HG03097 (cell line): Measurements from ENCODE around the gene FIS1.

ENCODE experiments used
- ATAC-seq: cut with Tn5 transposase; IDR thresholded peaks from one replicate; pipeline ENCODE4 v1.9.1; 2021; ENCODE audit not compliant: unreplicated experiment, low FRiP score

Gene FIS1

GRCh38 chr7:101235522-101235921 lies 9.4 kb downstream of the FIS1 start:
- ATAC-seq: no peak

DNA sequence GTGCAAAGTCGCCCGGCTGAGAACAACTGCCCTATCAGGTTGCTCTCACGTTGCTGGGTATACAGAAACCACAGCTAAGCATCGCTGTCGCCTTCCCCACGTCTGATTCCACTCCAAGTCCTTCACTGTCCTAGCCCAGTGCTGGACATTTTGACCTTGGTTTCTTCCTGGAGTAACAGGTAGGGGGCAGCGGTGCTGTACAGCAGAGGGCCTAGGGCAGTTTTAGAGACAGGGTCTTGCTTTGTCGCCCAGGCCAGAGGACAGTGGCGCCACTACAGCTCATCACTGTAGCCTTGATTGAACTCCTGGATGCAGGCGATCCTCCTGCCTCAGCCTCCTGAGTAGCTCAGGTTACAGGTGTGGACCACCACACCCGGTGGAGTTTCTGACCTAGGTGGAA lies 9.8 kb downstream of the FIS1 start:
- ATAC-seq: no peak

DNA sequence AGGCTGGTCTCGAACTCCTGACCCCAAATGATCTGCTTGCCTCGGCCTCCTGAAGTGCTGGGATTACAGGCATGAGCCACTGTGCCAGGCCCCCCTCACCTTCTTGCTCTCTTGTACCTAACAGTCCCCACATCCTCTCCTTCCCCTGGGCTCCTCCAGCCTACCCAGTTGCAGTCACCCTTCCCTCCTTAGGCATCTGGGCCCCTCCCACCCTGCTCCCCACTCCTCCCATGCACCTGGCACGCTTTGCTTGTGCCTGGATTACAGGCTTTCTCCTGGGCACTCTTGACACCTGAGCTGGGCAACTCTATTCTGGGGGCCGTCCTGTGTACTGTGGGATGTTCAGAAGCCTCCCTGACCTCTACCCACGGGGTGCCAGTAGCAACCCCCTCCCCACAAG lies 10.2 kb downstream of the FIS1 start:
- ATAC-seq: no peak

DNA sequence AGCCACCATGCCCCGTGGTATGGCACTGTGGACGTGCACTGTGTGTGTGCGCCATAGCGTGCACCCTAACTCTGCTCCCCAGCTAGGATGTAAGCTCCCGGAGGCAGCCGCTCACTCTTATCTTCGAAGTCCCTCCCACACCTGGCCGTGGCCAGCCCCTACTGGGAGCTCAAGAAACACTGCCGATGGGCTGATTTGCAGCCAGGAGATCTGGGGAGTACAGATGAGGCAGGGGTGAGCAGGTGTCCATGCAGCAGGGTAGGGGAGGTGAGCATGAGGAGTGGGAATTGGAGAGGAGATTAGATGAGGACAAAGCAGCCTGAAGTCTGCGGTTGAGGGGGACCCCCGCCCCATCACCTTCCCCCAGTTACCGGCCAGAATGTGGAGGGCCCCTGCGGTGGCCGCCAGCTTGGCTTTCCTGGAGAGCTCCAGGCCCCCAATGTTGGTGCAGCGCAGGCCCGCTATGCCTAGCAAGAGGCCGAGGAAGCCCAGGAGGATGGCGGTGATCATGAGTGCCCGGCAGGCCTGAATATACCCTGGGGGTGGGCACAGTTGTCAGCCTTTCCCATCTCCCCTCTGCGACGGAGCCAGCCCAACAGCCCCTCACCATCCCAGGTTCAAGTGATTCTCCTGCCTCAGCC lies 10.9 kb downstream of the FIS1 start:
- ATAC-seq: no peak

- ATAC-seq: no peak
Observed at GRCh38 chr7:101232141-101232850, 12.6 kb downstream of the FIS1 start.

GRCh38 chr7:101231644-101232043 lies 13.2 kb downstream of the FIS1 start:
- ATAC-seq: no peak

DNA sequence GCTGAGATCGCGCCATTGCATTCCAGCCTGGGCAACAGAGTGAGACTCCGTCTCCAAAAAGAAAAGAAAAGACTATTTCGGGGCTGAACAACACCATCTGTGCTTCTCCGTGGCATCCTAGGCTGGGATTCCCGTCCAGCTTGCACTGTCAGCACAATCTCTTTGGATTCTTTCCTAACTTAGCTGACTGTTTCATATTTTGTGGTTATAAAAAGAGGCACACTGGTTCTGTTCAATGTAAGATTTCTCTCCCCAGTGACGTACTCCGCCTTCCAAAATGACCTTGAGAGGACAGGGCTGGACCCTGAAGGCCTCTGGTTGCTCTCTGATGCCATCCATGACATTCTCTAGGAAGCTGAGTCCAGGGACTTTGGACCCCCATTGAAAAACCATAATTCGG lies 18.2 kb downstream of the FIS1 start:
- ATAC-seq: no peak

DNA sequence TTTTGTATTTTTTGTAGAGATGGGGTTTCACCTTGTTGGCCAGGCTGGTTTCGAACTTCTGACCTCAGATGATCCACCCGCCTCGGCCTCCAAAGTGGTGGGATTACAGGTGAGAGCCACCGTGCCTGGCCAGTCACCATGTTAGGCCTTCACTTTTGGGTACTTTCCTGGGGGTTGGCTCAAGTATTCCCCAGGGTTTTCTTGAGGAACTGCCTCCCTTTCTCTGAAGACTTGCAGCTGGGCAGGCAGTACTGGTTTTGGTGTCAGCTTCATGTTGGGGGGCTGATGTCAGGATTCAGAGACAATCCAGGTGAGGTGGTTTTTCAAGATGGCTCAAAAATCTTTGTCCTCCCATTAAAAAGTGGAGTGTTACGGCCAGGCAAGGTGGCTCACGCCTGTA lies 19.2 kb downstream of the FIS1 start:
- ATAC-seq: no peak

- ATAC-seq: no peak
Observed at GRCh38 chr7:101223528-101223927, 21.4 kb downstream of the FIS1 start.

GRCh38 chr7:101222275-101222830 lies 22.5 kb downstream of the FIS1 start:
- no peak for ATAC-seq

DNA sequence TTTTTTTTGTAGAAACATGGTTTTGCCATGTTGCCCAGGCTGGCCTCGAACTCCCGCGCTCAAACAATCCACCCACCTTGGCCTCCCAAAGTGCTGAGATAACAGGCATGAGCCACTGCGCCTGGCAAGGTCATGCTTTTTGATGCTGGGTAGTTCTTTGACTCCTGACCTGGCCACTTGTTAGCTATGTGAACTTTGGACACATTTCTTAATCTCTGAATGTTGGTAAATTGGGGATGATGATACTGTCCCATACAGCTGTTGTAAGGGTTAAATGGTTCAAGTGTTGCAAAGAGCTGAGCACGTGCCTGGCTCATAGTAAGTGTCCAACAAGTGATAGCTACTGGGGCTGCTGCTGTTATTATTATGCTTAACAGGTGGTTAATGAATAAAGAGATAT lies 24.6 kb downstream of the FIS1 start:
- no peak for ATAC-seq

DNA sequence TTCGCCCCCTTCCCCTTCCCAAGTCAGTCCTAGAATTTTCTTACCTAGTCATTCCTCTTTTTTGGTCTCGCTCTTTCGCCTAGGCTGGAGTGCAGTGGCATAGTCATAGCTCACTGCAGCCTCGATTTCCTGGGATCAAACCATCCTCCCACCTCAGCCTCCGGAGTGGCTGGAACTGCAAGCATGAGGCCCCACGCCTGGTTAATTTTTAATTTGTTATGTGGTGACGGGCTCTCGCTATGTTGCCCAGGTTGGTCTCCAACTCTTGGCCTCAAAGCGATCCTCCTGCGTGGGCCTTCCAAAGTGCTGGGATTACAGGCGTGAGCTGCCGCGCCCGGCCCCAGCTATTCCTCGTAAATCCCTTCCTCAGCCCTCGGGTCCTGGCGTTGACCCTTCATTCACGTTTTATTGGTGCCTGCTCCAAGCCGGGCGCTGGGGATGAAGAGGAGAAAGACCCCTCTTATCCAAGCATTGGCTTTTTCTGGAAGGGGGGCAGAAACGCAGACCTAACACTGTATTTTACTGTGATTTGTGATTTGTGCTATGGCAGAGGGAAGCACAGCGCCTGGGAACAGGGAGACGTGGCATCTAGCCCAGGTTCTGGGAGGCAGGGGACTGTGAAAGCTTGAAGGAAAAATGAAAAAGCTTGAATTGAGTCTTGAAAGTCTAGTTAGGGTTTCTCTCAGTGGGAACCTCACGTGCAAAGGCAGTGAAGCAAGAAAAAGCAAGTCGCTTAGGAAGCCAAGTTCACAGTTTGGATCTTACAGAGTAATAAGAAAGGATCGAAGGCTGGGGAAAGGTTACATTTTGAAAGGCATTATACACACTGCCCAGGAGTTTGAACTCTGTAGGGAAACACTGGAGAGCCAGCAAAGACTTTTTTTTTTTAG lies 26.4 kb downstream of the FIS1 start:
- no peak for ATAC-seq

- ATAC-seq: peak; percentile 54
Observed at GRCh38 chr7:101217388-101218235, 27.3 kb downstream of the FIS1 start, which contains the start of the genes PLOD3 and ZNHIT1. PLOD3 (minus strand) TSS chr7:101217581; CDS start chr7:101217274, 307 bp downstream. ZNHIT1 (plus strand) TSS chr7:101218165; CDS start chr7:101218196, 31 bp downstream.

DNA sequence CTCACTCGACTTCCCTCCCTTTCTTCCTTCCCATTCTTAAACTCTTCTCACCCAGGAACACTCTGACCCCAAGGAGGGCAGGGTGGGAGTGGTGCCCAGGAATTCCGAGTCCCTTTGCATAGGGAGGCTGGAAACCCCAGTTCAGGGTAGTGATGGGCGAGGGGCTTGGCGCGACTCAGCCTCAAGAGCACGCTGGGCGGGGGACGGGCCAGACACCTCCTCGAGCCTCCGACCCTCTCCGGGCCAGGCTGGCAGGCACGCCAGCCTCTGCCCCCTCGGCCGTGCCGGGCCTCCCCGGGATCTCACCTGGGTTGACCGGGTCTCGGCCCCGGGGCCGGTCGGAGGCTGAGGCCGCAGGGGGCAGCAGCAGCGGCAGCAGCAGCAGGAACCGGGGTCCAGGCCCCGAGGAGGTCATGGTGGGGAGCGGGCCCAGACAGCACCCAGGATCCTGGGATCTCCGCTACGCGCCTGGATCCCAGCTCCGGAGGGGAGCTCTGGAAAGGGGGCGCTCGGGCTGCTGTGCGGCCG lies 28.0 kb downstream of the FIS1 start:
- ATAC-seq: peak; percentile 21

- no peak for ATAC-seq
Observed at GRCh38 chr7:101216001-101216859, 28.7 kb downstream of the FIS1 start.

GRCh38 chr7:101212014-101212413 lies 32.9 kb downstream of the FIS1 start:
- no peak for ATAC-seq

DNA sequence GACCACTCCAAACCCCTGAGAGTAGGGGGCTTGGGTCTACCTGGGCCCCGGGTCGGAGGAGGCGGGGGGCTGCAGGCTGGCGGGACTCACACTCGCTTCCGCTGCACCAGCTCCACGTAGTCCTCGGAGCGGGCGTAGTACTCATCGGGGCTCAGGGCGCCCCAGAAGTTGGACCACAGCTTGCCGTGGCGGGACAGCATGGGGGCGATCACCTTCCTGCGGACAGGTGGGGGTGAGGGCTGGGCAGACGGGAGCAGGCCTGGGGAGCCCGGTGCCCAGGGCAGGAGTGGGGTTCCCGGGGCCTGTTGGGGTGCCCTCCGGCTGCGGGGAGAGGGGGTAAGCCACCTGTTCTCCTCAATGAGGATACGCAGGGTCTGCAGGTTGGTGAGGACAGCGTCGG lies 33.4 kb downstream of the FIS1 start:
- no peak for ATAC-seq

- no peak for ATAC-seq
Observed at GRCh38 chr7:101210143-101210542, 34.7 kb downstream of the FIS1 start.

DNA sequence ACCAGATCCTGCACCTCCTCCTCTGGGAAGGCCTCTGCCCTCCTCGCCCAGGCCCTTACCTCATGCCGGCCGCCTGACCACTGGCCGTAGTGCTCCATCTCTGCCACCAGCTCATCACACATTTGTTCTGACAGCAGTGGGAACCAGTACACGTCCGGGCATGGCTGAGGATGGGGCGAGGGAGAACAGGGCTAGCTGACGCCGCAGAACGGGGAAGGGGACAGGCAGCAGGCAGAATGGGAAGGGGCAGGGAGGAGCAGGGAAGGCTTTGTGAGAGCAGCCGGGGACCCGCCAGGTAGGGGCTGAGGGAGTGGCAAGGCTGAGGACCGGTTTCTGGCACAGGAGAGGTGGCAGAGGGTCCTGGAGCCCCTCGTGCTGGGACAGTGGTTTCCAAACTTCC lies 36.1 kb downstream of the FIS1 start:
- ATAC-seq: no peak
